H9 (cell line): ENCODE measurements around the gene WRAP73. TPM values are rescaled to one million over a fixed set of nuclear protein-coding genes. Genes with fewer than 3 reads are reported as not detected.

Experiments used
- DNase-seq: peaks from one replicate; pipeline ENCODE4 v3.0.0-alpha.2; 2017
- H2AFZ ChIP-seq: one replicate; pipeline ENCODE4 v1.6.1; 2013; ENCODE audit warnings: mild to moderate bottlenecking, low read length, control low read depth, moderate library complexity
- H2AK5ac ChIP-seq: 2 replicates; pipeline ENCODE4 v1.6.1; 2013; ENCODE audit warnings: low read length, control low read depth, mixed read lengths; ENCODE audit not compliant: insufficient read length
- H2BK120ac ChIP-seq: one replicate; pipeline ENCODE4 v1.6.1; 2013; ENCODE audit warnings: low read depth, mild to moderate bottlenecking, low read length, control low read depth, inconsistent platforms; ENCODE audit not compliant: poor library complexity, severe bottlenecking
- H2BK12ac ChIP-seq: 2 replicates; pipeline ENCODE4 v1.6.1; 2013; ENCODE audit warnings: low read length, control low read depth, mixed read lengths, low read depth; ENCODE audit not compliant: insufficient read length
- H2BK15ac ChIP-seq: 2 replicates; pipeline ENCODE4 v1.6.1; 2013; ENCODE audit warnings: low read depth, low read length, control low read depth
- H2BK20ac ChIP-seq: one replicate; pipeline ENCODE4 v1.6.1; 2013; ENCODE audit warnings: low read depth, mild to moderate bottlenecking, low read length, control low read depth, inconsistent platforms; ENCODE audit not compliant: poor library complexity, severe bottlenecking
- H2BK5ac ChIP-seq: 2 replicates; pipeline ENCODE4 v1.6.1; 2013; ENCODE audit warnings: low read length, control low read depth, mixed read lengths; ENCODE audit not compliant: insufficient read length
- H3K14ac ChIP-seq: 2 replicates; pipeline ENCODE4 v1.6.1; 2013; ENCODE audit warnings: low read length, control low read depth; ENCODE audit not compliant: insufficient read depth
- H3K18ac ChIP-seq: 2 replicates; pipeline ENCODE4 v1.6.1; 2013; ENCODE audit warnings: low read depth, mild to moderate bottlenecking, mixed read lengths, low read length, control low read depth; ENCODE audit not compliant: insufficient read length
- H3K23ac ChIP-seq: 2 replicates; pipeline ENCODE4 v1.6.1; 2013; ENCODE audit warnings: low read length, control low read depth, mixed read lengths, low read depth; ENCODE audit not compliant: insufficient read length
- H3K23me2 ChIP-seq: 2 replicates; pipeline ENCODE4 v1.6.1; 2013; ENCODE audit warnings: low read depth, mild to moderate bottlenecking, mixed read lengths, low read length, control low read depth; ENCODE audit not compliant: insufficient read length, poor library complexity, severe bottlenecking
- H3K27ac ChIP-seq: 2 replicates; pipeline ENCODE4 v1.5.1; 2013; ENCODE audit warnings: low read length, control low read depth, mixed read lengths, low read depth; ENCODE audit not compliant: insufficient read length
- H3K27me3 ChIP-seq: 2 replicates; pipeline ENCODE4 v1.6.1; 2013; ENCODE audit warnings: low read length, control low read depth, inconsistent platforms; ENCODE audit not compliant: insufficient read depth
- H3K4ac ChIP-seq: 2 replicates; pipeline ENCODE4 v1.6.1; 2013; ENCODE audit warnings: low read depth, mild to moderate bottlenecking, control low read depth, inconsistent platforms, low read length, moderate library complexity
- H3K4me1 ChIP-seq: 2 replicates; pipeline ENCODE4 v1.6.1; 2013; ENCODE audit warnings: low read length, control low read depth, inconsistent platforms; ENCODE audit not compliant: insufficient read depth
- H3K4me2 ChIP-seq: 2 replicates; pipeline ENCODE4 v1.6.1; 2013; ENCODE audit warnings: low read length, control low read depth, mixed read lengths; ENCODE audit not compliant: insufficient read length, insufficient read depth
- H3K56ac ChIP-seq: 2 replicates; pipeline ENCODE4 v1.6.1; 2013; ENCODE audit warnings: low read depth, mild to moderate bottlenecking, mixed read lengths, low read length, control low read depth; ENCODE audit not compliant: insufficient read length
- H3K79me1 ChIP-seq: 2 replicates; pipeline ENCODE4 v1.6.1; 2013; ENCODE audit warnings: low read depth, mild to moderate bottlenecking, moderate library complexity, low read length, control low read depth, inconsistent platforms; ENCODE audit not compliant: insufficient read depth, poor library complexity, severe bottlenecking
- H3K79me2 ChIP-seq: 2 replicates; pipeline ENCODE4 v1.6.1; 2013; ENCODE audit warnings: low read length, control low read depth, inconsistent platforms; ENCODE audit not compliant: insufficient read depth
- H3K9ac ChIP-seq: 2 replicates; pipeline ENCODE4 v1.6.1; 2013; ENCODE audit warnings: low read length, control low read depth, mixed read lengths; ENCODE audit not compliant: insufficient read length; ENCODE audit errors: extremely low read depth
- H3K9me3 ChIP-seq: one replicate; pipeline ENCODE4 v1.6.1; 2013; ENCODE audit warnings: low read depth, low read length, inconsistent platforms; ENCODE audit not compliant: control insufficient read depth
- H3T11ph ChIP-seq: one replicate; pipeline ENCODE4 v1.6.1; 2013; ENCODE audit warnings: mild to moderate bottlenecking, low read length, control low read depth, inconsistent platforms
- H4K20me1 ChIP-seq: one replicate; pipeline ENCODE4 v1.6.1; 2013; ENCODE audit not compliant: control insufficient read depth, insufficient read length, insufficient read depth
- H4K5ac ChIP-seq: 2 replicates; pipeline ENCODE4 v1.6.1; 2013; ENCODE audit warnings: low read depth, mild to moderate bottlenecking, mixed read lengths, low read length, control low read depth; ENCODE audit not compliant: insufficient read length
- H4K8ac ChIP-seq: replicated peaks from 2 replicates; pipeline ENCODE4 v1.6.1; 2013; ENCODE audit warnings: low read length, control low read depth, mixed read lengths, low read depth; ENCODE audit not compliant: insufficient read length
- H4K91ac ChIP-seq: 2 replicates; pipeline ENCODE4 v1.6.1; 2013; ENCODE audit warnings: low read depth, mild to moderate bottlenecking, moderate library complexity, mixed read lengths, low read length, control low read depth; ENCODE audit not compliant: insufficient read length
- H3K27ac Mint-ChIP-seq, 3 experiments: 2 replicates in 2 of 3; 3 replicates in 1 of 3; pipeline ENCODE4 v1.8.0; 2020 to 2021; ENCODE audit warnings: mixed read lengths in 3 of 3, mild to moderate bottlenecking in 1 of 3, moderate library complexity in 1 of 3
- H3K27me3 Mint-ChIP-seq: 2 replicates; pipeline ENCODE4 v1.8.0; 2021; ENCODE audit warnings: low read depth, mild to moderate bottlenecking, moderate library complexity, mixed read lengths
- H3K36me3 Mint-ChIP-seq, 3 experiments: 2 replicates in 2 of 3; 3 replicates in 1 of 3; pipeline ENCODE4 v1.8.0; 2020 to 2021; ENCODE audit warnings: low read depth in 3 of 3, mixed read lengths in 3 of 3; ENCODE audit not compliant: insufficient read depth in 1 of 3
- H3K4me1 Mint-ChIP-seq, 2 experiments: 2 replicates each; pipeline ENCODE4 v1.8.0; 2020; ENCODE audit warnings: mixed read lengths in 2 of 2
- H3K4me3 Mint-ChIP-seq, 2 experiments: 2 replicates in 1 of 2; 3 replicates in 1 of 2; pipeline ENCODE4 v1.8.0; 2020 to 2021; ENCODE audit warnings: mild to moderate bottlenecking in 2 of 2, mixed read lengths in 2 of 2, moderate library complexity in 1 of 2
- H3K9me3 Mint-ChIP-seq, 2 experiments: 2 replicates in 1 of 2; 3 replicates in 1 of 2; pipeline ENCODE4 v1.8.0; 2020; ENCODE audit warnings: mild to moderate bottlenecking in 2 of 2, mixed read lengths in 2 of 2, moderate library complexity in 1 of 2
- CTCF ChIP-seq: fragments of 200-600 bp; sonication (generic); conservative IDR thresholded peaks from 3 replicates; pipeline ENCODE4 v1.8.0; 2021; ENCODE audit warnings: antibody characterized with exemption, mild to moderate bottlenecking
- WGBS: extraction: QIAGEN DNeasy Blood & Tissue Kit; methylation state at CpG from one replicate; pipeline ENCODE4 v1.1.7; 2013; ENCODE audit warnings: missing lambda C conversion rate, low lambda C conversion rate, mixed read lengths; ENCODE audit not compliant: insufficient read length; ENCODE audit errors: extremely low coverage; 5-methylcytosine and 5-hydroxymethylcytosine counted together
- total RNA-seq: library from RNA; stranded (reverse); gene quantifications from 2 replicates; pipeline ENCODE4 v1.2.1, GENCODE V29; 2021

WRAP73 gene
- total RNA-seq, 1 experiment from 2014 or later: 28.4 TPM

- WGBS: no CpG with 5 or more reads among the region's 12 CpGs
- Histone ChIP-seq H3K9me3 (no peaks in the 10 kb centered on the region), H4K91ac (no peak overlapping the region), H3K79me1 (no peaks in the 10 kb centered on the region), H3K14ac (no peak overlapping the region), H3K18ac (no peak overlapping the region), H2BK12ac (no peak overlapping the region), H3K4me1 (no peaks in the 10 kb centered on the region), H2BK15ac (no peak overlapping the region), H2BK120ac (no peak overlapping the region), H3K4me2 (no peak overlapping the region), H3K23me2 (peaks cover 9% of the 10 kb centered on the region), H3T11ph (no peak overlapping the region), H4K8ac (no peak overlapping the region), H3K27me3 (no peaks in the 10 kb centered on the region), H2AFZ (no peak overlapping the region), H4K5ac (no peak overlapping the region), H3K27ac (no peak overlapping the region), H3K56ac (no peak overlapping the region), H3K23ac (no peak overlapping the region), H2BK5ac (no peak overlapping the region), H2BK20ac (no peak overlapping the region), H3K4ac (no peak overlapping the region), H3K79me2 (no peaks in the 10 kb centered on the region), H4K20me1 (no peaks in the 10 kb centered on the region), H3K9ac (no peak overlapping the region), H2AK5ac (no peak overlapping the region)
- H3K36me3 Mint-ChIP-seq: no peaks in the 10 kb centered on the region
- H3K4me3 Mint-ChIP-seq: no peak overlapping the region; a peak in 1 of 5 replicates
- no peaks in the 10 kb centered on the region for H3K9me3 Mint-ChIP-seq
- TF ChIP-seq CTCF: no peak
- H3K4me1 Mint-ChIP-seq: peaks cover 14 to 18% of the 10 kb centered on the region in 2 experiments
- peaks cover 22% of the 10 kb centered on the region for H3K27me3 Mint-ChIP-seq
- H3K27ac Mint-ChIP-seq: no peak overlapping the region; a peak in 1 of 7 replicates
- no peak for DNase-seq
Observed at GRCh38 chr1:3620708-3621107, 29.2 kb downstream of the WRAP73 start.
